Measurements from ENCODE around the gene ISG15. TPM values are rescaled to one million over a fixed set of nuclear protein-coding genes. Genes with fewer than 3 reads are reported as not detected.

ISG15 gene
- total and polyA plus RNA-seq, 9 of the 15 experiments (the other 6 are each of a cell fraction or from before 2014, with no cell fraction given) = 0.40 to 58.3 (median 12.2) TPM

GRCh38 chr1:1000357-1001056, 12.8 kb upstream of the ISG15 start (continued):
- TF ChIP-seq DPF2 (IDR thresholded peaks at IDR 0.05) (peak; percentile 62), PCBP1 (IDR thresholded peaks at IDR 0.05; ENCODE audit: low read depth, low read length, poor library complexity, severe bottlenecking) (peak; percentile 87), XRCC3 (IDR thresholded peaks at IDR 0.05) (no peak), SREBF2 (CRISPR knock-in tag; IDR thresholded peaks at IDR 0.05) (no peak), MBD2 (IDR thresholded peaks at IDR 0.05; ENCODE audit: borderline replicate concordance, low read depth) (peak; percentile 79; the same call in 1 of the 2 replicates), RBBP5 (IDR thresholded peaks at IDR 0.05; ENCODE audit: borderline replicate concordance, insufficient read depth, low read length, poor library complexity, severe bottlenecking) (no peak), NFATC3 (IDR thresholded peaks at IDR 0.05) (0 out of 2 replicates have a peak, but pooled peaks have one; percentile 40), NFRKB (IDR thresholded peaks at IDR 0.05; ENCODE audit: low read depth) (no peak; the same call in 1 of the 2 replicates), HNRNPH1 (optimal IDR thresholded peaks at IDR 0.05; ENCODE audit: low read depth, low read length) (no peak), PTTG1 (tag; IDR thresholded peaks at IDR 0.05; ENCODE audit: low read depth) (no peak), STAG1 (CRISPR knock-in tag; IDR thresholded peaks at IDR 0.05; ENCODE audit: borderline replicate concordance) (peak; percentile 62; the same call in 1 of the 2 replicates), RFX7 (CRISPR knock-in tag; IDR thresholded peaks at IDR 0.05) (no peak), IFI16 (CRISPR knock-in tag; IDR thresholded peaks at IDR 0.05) (no peak), FOXK1 (CRISPR knock-in tag; IDR thresholded peaks at IDR 0.05; ENCODE audit: borderline replicate concordance) (peak; percentile 96), ATF4 (CRISPR knock-in tag; IDR thresholded peaks at IDR 0.05) (peak; percentile 75; the same call in 1 of the 2 replicates), BCOR (IDR thresholded peaks at IDR 0.05) (peak; percentile 82; the same call in 1 of the 2 replicates), FOXJ3 (CRISPR knock-in tag; IDR thresholded peaks at IDR 0.05) (no peak), MTA2 (IDR thresholded peaks at IDR 0.05; ENCODE audit: low read depth) (0 out of 2 replicates have a peak, but pooled peaks have one; percentile 6), RCOR1 (IDR thresholded peaks at IDR 0.05; ENCODE audit: borderline replicate concordance in 1 of 2, low read depth in 2 of 2, low read length in 2 of 2) (peak; percentile 10 to 88; a peak in 2 of 4 replicates)
- TF ChIP-seq, protein P1, sequence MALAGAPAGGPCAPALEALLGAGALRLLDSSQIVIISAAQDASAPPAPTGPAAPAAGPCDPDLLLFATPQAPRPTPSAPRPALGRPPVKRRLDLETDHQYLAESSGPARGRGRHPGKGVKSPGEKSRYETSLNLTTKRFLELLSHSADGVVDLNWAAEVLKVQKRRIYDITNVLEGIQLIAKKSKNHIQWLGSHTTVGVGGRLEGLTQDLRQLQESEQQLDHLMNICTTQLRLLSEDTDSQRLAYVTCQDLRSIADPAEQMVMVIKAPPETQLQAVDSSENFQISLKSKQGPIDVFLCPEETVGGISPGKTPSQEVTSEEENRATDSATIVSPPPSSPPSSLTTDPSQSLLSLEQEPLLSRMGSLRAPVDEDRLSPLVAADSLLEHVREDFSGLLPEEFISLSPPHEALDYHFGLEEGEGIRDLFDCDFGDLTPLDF (CRISPR knock-in tag; IDR thresholded peaks at IDR 0.05) = peak; percentile 67; the same call in 1 of the 2 replicates
- TF ChIP-seq, protein P2, sequence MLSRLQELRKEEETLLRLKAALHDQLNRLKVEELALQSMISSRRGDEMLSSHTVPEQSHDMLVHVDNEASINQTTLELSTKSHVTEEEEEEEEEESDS (CRISPR knock-in tag; IDR thresholded peaks at IDR 0.05) = no peak
- TF ChIP-seq, protein P3, sequence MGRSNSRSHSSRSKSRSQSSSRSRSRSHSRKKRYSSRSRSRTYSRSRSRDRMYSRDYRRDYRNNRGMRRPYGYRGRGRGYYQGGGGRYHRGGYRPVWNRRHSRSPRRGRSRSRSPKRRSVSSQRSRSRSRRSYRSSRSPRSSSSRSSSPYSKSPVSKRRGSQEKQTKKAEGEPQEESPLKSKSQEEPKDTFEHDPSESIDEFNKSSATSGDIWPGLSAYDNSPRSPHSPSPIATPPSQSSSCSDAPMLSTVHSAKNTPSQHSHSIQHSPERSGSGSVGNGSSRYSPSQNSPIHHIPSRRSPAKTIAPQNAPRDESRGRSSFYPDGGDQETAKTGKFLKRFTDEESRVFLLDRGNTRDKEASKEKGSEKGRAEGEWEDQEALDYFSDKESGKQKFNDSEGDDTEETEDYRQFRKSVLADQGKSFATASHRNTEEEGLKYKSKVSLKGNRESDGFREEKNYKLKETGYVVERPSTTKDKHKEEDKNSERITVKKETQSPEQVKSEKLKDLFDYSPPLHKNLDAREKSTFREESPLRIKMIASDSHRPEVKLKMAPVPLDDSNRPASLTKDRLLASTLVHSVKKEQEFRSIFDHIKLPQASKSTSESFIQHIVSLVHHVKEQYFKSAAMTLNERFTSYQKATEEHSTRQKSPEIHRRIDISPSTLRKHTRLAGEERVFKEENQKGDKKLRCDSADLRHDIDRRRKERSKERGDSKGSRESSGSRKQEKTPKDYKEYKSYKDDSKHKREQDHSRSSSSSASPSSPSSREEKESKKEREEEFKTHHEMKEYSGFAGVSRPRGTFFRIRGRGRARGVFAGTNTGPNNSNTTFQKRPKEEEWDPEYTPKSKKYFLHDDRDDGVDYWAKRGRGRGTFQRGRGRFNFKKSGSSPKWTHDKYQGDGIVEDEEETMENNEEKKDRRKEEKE (IDR thresholded peaks at IDR 0.05; ENCODE audit: borderline replicate concordance in 1 of 2, control insufficient read depth in 1 of 2, low read depth in 2 of 2, low read length in 1 of 2) = 0 out of 4 replicates have a peak, but pooled peaks of 1 of the 2 experiments have one; percentile 74
